Peyer's patch (tissue), 4 donors: ENCODE results near the gene RNF213.

Source experiments
- POLR2A ChIP-seq, 2 donors: fragments of 450-650 bp; IDR thresholded peaks; one replicate each; pipeline ENCODE4 v1.5.1; 2017; ENCODE audit warnings: antibody characterized with exemption in 2 of 2, mild to moderate bottlenecking in 2 of 2, moderate library complexity in 2 of 2
- TF ChIP-seq, protein P1 (sequence below), 6 experiments: fragments of 450-650 bp in 4 of 6; fragments of 200-600 bp in 2 of 6; sonication (generic) in 1 of 6; IDR thresholded peaks; one replicate each; pipeline ENCODE4 v1.5.1; 2017 to 2019; ENCODE audit warnings: antibody characterized with exemption in 6 of 6, mild to moderate bottlenecking in 3 of 6, moderate library complexity in 1 of 6

DNA sequence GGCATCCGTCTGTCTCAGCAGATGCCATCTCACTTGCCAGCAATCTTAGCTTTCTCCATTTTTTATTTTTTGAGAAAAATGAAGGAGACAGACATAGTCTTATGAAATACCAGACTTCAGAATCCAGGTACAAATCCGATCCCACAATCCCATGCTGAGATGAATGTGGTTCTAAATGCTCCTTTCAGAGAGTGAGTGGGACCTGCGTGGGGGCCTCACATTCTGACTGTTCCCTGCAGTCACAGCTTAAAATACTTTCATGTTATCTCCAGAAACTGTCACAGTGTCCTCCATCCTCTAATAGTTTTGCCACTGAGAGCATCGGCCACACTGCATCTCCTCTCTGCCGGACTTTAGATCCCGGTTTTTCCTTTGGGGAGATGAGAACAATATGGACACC, 119.4 kb downstream of the RNF213 start:
- TF ChIP-seq, protein P1, sequence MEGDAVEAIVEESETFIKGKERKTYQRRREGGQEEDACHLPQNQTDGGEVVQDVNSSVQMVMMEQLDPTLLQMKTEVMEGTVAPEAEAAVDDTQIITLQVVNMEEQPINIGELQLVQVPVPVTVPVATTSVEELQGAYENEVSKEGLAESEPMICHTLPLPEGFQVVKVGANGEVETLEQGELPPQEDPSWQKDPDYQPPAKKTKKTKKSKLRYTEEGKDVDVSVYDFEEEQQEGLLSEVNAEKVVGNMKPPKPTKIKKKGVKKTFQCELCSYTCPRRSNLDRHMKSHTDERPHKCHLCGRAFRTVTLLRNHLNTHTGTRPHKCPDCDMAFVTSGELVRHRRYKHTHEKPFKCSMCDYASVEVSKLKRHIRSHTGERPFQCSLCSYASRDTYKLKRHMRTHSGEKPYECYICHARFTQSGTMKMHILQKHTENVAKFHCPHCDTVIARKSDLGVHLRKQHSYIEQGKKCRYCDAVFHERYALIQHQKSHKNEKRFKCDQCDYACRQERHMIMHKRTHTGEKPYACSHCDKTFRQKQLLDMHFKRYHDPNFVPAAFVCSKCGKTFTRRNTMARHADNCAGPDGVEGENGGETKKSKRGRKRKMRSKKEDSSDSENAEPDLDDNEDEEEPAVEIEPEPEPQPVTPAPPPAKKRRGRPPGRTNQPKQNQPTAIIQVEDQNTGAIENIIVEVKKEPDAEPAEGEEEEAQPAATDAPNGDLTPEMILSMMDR (IDR thresholded peaks at IDR 0.05): no peak
- TF ChIP-seq POLR2A (IDR thresholded peaks at IDR 0.05): no peak
